Head of caudate nucleus (tissue), 42 donors: ENCODE results near the gene ING5.
"Not testable (repeated sequence)": the region's sequence is repeated elsewhere in the genome, so short reads cannot be mapped to it uniquely, and the experiment has no call there.

Source experiments
- DNase-seq, 42 donors: peaks; one replicate each; pipeline versions ENCODE4 v3.0.0 to v3.0.0-alpha.2; 2020 to 2021; ENCODE audit warnings: mixed read lengths in 7 of 42
- intact Hi-C: fragments of 100-400 bp; cut with DNase I; formaldehyde crosslinking; loops from one replicate; pipeline ENCODE4 v1.15.0; 2022

The ING5 gene

GRCh38 chr2:241732513-241733186 lies 30.8 kb downstream of the ING5 start:
- DNase-seq: peak in 40 of 42 donors; percentile 16 to 90 (median 71)

GRCh38 chr2:241733391-241734207 lies 31.8 kb downstream of the ING5 start:
- DNase-seq: peak in 1 of 42 donors; percentile 5
- intact Hi-C loops: no loop called here

More at GRCh38 chr2:241732513-241733186, 30.8 kb downstream of the ING5 start:
- intact Hi-C loops: not testable (repeated sequence)

GRCh38 chr2:241734208-241734466 lies 32.3 kb downstream of the ING5 start:
- intact Hi-C loops: no loop called here
- DNase-seq: no peak

- DNase-seq: peak; percentile 85 to 98 (median 95)
- intact Hi-C loops: loop anchor here (5.0 kb wide), 1 partner anchor 143 kb away; no protein-coding TSS in a partner anchor
These were observed 32.8 kb downstream of the ING5 start, which contains the start of gene D2HGDH for GRCh38 chr2:241734467-241735208. D2HGDH (plus strand) TSS chr2:241734630; CDS start chr2:241735225, 595 bp downstream.

- no peak for DNase-seq
- intact Hi-C loops: loop anchor here (5.0 kb wide), 1 partner anchor 141 kb away; no protein-coding TSS in a partner anchor
These were observed 34.3 kb downstream of the ING5 start for GRCh38 chr2:241736111-241736510.

DNA sequence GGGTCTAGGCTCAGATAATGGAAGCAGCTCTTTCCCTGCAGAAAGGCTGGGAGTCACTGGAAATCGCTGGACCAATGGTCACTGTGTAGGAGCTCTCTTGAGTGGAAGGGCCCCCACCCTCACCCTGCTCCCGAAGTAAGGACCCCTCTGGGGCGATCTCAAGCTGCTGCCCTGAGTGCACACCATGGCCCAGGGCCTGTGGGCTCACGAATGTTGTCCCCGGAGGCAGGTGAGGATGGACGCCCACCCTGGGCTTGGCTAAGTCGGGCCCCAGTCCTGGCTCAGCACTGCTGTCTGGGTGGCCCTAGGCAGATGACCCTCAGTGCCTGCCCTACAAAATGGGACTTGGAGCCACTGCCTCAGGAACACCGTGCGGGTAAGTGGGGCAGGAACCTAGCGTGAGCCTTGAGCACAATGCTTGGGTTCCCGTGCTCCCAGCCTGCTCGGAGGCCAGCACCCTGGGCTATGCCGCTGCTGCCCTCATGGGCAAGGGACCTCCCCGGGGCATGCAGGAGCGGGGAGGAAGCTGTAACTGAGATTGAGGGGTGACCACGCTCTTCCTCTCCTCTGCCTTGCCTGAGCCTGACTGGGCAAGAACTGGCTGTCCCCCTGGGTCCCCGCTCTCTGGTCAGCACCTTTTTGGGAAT lies 36.3 kb downstream of the ING5 start:
- intact Hi-C loops: loop anchor here (5.0 kb wide), 1 partner anchor 139 kb away; no protein-coding TSS in a partner anchor

DNA sequence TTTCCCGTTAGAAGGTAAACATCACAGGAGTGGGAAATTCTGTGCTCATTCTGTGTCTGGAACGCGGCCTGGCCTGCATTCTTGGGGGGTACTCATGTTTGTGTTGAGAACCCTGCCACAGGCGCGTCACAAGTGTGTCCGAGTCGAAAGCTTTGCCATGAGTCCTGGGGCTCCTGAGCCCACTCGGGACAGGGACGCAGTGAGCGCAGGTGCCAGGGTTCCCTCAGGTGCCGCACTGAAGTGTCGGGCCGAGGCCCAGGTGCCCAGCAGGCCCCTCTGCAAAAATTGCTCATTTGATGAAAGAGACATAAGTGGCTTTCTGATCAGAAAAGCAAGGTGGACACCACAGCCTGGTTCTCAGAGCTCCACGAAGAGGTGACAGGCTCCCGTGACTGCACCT lies 37.3 kb downstream of the ING5 start:
- intact Hi-C loops: loop anchor here (5.0 kb wide), 1 partner anchor 138 kb away; no protein-coding TSS in a partner anchor
- no peak for DNase-seq

More for the DNA sequence above, 36.3 kb downstream of the ING5 start:
- no peak for DNase-seq

DNA sequence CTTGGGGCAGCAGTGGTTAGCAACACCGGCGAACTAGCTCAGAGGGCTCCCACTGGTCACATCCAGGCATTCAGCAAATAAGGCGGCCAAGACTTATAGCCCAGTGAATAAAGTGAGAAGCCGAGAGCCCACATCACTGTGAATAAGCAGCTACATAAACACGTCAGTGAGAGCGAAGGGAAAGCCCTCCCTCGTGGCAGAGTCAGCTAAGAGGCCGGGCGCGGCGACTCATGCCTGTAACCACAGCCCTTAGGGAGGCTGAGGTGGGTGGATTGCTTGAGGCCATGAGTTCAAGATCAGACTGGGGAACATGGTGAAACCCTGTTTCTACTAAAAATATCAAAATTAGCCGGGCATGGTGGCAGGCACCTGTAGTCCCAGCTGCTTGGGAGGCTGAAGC lies 37.8 kb downstream of the ING5 start:
- no peak for DNase-seq
- intact Hi-C loops: loop anchor here (5.0 kb wide), 1 partner anchor 138 kb away; no protein-coding TSS in a partner anchor

DNA sequence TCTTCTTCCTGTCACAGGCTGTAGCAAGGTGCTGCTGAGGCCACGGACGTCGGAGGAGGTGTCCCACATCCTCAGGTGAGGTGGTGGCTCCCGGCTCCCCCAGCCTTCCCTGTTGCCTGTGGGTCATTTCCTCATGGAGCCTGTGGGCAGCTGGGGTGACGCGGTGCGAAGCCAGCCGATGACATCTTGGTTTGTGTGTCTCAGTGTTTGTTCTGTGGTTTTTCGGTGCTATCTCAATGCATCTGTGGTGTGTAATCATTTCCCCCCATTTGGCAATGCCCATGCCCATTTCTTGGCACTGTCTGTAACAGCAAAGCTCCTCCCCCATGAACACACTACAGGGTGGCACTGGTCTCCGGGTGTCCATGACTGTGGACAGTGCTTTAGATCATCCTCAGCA lies 39.2 kb downstream of the ING5 start:
- intact Hi-C loops: no loop called here
- no peak for DNase-seq

DNA sequence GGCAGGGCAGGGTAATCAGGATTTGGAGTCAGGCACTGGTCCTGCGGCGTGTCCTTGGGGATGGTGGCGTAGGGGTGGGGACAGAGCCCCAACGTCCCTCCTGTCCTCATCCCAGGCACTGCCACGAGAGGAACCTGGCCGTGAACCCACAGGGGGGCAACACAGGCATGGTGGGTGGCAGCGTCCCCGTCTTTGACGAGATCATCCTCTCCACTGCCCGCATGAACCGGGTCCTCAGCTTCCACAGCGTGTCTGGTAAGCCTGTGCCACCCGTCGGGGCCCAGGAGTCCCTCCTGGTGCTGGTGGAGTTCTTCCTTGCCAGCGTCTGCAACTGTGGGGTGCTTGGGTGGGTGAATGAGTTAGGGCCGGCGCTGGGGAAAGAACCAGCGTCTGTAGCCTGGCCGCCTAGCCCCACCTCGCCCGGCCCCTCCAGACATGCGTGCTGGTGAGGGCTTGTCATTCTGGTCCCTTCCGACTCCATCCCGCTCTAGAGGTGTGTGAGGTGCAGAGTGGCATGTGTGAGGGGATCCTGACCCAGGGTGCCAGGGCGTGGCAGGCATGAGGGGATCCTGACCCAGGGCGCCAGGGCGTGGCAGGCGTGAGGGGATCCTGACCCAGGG lies 40.6 kb downstream of the ING5 start:
- intact Hi-C loops: no loop called here
- no peak for DNase-seq

DNA sequence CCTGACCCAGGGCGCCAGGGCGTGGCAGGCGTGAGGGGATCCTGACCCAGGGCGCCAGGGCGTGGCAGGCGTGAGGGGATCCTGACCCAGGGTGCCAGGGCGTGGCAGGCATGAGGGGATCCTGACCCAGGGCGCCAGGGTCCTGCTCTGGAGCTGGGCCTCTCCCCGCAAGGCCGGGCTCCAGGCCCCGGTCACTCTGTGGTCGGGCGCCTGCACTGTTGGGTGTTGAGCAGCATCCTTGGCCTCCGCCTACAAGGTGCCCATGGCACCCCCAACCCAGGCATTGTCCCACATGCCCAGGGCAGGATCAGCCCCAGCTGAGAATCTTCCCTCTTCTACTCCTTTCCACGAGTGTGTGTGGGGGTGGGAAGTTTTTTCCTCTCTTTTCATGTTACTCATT lies 41.2 kb downstream of the ING5 start:
- DNase-seq, intact Hi-C loops: not testable (repeated sequence)

GRCh38 chr2:241743620-241744019 lies 41.8 kb downstream of the ING5 start:
- intact Hi-C loops: no loop called here
- DNase-seq: no peak

DNA sequence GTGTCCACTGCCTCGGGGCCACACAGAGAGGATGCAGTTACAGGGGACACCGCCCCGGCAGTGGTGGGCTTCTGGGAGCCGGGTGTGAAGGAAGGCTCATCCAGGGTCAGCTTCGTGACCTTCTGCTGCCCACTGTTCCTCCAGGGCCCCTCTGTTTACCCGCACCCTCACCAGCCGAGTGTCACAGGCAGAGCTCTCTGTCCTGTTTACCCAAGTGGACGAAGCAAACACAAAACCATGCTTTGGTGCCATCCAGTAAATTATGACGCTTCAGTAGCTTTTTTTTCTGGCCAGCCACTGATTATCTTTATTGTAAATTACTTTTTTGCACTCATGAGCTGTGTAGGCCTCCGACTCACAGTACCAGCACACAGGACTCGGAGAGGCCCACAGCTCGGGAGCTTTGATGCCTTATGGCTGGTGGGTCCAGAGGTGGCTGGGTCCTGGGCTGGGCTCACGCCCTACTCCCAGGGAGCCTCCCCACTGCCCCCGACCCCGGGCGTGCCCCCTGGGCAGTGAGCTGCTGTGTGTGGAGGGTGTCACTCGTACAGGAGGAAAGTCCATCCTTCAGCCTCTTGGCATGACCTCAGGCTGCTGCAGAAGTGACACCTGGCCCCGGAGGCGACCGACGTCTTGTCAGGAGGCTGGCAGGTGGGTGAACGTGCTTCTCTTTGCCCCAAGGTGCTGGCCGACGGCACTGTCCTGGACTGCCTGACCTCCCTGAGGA lies 42.4 kb downstream of the ING5 start:
- intact Hi-C loops: no loop called here
- DNase-seq: no peak

DNA sequence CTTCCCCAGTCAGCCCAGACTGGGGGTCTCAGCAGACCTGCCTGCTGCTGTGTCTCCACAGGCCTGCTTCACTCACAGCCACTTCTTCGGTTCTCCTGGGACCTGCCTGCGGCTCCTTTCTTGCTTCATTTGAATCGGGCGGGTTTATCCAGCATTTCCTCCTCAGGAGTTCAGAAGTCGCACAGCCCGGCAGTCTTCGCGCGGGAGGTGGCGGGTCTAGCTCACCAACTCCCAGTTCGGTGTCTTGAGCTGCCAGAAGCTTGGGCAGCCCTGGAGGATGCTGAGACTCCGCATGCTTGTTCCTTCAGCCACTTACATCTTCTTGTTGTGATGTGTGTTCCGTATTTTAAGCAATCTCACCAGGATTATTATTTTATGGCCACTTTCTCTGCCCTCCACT lies 43.4 kb downstream of the ING5 start:
- intact Hi-C loops: no loop called here

DNA sequence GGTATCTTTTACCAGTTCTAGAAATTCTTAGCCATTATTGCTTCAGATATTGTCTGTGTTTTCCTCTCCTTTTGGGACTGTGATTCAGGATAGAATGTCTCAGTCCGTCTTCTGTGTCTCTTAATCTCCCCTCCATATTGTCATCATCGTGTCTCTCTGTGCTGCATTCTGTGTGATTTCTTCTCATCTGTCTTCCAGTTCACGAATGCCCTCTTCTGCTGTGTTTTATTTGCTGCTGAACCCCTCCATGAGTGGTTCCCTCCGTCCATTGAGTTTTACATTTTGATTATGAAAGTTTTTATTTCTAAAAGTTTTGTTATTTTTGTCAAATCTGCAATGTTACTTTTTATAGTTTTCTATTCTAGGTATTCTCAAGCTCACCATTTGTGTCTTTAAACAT lies 44.2 kb downstream of the ING5 start:
- intact Hi-C loops: no loop called here
- DNase-seq: no peak

More for the DNA sequence above, 43.4 kb downstream of the ING5 start:
- DNase-seq: no peak

DNA sequence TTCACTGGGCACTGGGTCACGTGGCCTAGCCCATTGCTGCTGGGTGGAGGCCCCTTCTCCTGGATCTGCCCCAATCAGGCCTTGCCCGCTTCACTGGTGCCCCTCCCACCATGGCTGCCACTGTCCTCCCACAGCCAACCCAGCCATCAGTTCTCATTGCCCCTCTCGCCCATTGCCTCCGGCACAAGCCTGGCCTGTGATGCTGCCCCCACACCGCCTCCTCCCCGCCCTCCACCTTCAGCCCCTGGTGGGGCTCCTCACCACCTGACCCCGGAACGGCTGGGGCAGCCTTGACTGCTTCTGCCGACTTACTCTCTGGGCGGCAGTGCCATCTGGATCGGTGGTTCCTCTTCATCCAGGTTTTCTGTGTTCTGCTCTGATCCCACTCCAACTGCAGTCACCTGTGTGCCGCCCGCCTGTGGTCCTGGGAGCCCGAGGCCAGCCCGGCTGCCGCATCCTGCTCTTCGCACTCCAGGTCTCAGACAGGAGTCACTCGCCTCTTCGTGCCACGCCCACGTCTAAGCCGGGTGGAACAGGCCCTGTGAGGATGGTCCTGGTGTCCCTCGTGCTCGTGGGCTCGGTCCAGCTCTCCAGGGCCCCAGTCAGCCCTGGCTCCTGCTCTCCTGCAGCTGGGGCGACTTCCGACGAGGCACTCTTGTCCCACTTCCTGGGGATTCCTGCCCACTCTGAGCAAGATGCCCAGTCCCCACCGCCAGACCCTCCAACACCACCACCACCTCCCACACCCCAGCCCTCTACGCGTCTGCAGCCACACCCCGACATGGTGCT lies 46.8 kb downstream of the ING5 start:
- intact Hi-C loops: no loop called here
- DNase-seq: no peak
